GM23338 (cell line): ENCODE results near the gene CAPZA1. TPM values are rescaled to one million over a fixed set of nuclear protein-coding genes. Genes with fewer than 3 reads are reported as not detected.

Experiments used
- ATAC-seq: fragments of 200-7000 bp; cut with Tn5 transposase; 3 replicates; pipeline ENCODE4 v1.9.1; 2020
- DNase-seq: peaks from one replicate; pipeline ENCODE4 v3.0.0-alpha.2; 2015; ENCODE audit warnings: low spot score
- H2AFZ ChIP-seq: fragments of 200-600 bp; sonication (generic); 2 replicates; pipeline ENCODE4 v1.8.0; 2016; ENCODE audit warnings: antibody characterized with exemption, mild to moderate bottlenecking, moderate library complexity
- H3F3A ChIP-seq: fragments of 200-600 bp; sonication (generic); replicated peaks from 2 replicates; pipeline ENCODE4 v1.8.0; 2017; ENCODE audit warnings: antibody characterized with exemption, mixed run types, low read depth
- H3K27ac ChIP-seq: fragments of 200-600 bp; sonication (generic); 2 replicates; pipeline ENCODE4 v1.6.1; 2016; ENCODE audit warnings: low read depth
- H3K27me3 ChIP-seq: fragments of 200-600 bp; sonication (generic); 2 replicates; pipeline ENCODE4 v1.8.0; 2016; ENCODE audit warnings: mild to moderate bottlenecking, mixed run types, moderate library complexity; ENCODE audit not compliant: insufficient read depth
- H3K36me3 ChIP-seq: fragments of 200-600 bp; sonication (generic); 2 replicates; pipeline ENCODE4 v1.8.0; 2016; ENCODE audit warnings: mild to moderate bottlenecking; ENCODE audit not compliant: insufficient read depth
- H3K4me1 ChIP-seq: fragments of 200-600 bp; sonication (generic); 2 replicates; pipeline ENCODE4 v1.8.0; 2016; ENCODE audit warnings: mild to moderate bottlenecking, moderate library complexity; ENCODE audit not compliant: insufficient read depth
- H3K4me2 ChIP-seq: fragments of 200-600 bp; sonication (generic); 2 replicates; pipeline ENCODE4 v1.7.1; 2017; ENCODE audit warnings: mixed run types
- H3K4me3 ChIP-seq: fragments of 200-600 bp; sonication (generic); 2 replicates; pipeline ENCODE4 v1.6.1; 2016; ENCODE audit warnings: mixed run types
- H3K79me2 ChIP-seq: fragments of 200-600 bp; sonication (generic); replicated peaks from 2 replicates; pipeline ENCODE4 v1.8.0; 2017; ENCODE audit warnings: mild to moderate bottlenecking; ENCODE audit not compliant: insufficient read depth
- H3K9me2 ChIP-seq: fragments of 200-600 bp; sonication (generic); 2 replicates; pipeline ENCODE4 v1.8.0; 2017; ENCODE audit not compliant: insufficient read depth
- H4K20me1 ChIP-seq: fragments of 200-600 bp; sonication (generic); replicated peaks from 2 replicates; pipeline ENCODE4 v1.8.0; 2017; ENCODE audit warnings: mild to moderate bottlenecking; ENCODE audit not compliant: insufficient read depth
- H3K27ac Mint-ChIP-seq: 2 replicates; pipeline ENCODE4 v1.8.0; 2020; ENCODE audit warnings: inconsistent platforms, mild to moderate bottlenecking, moderate library complexity, mixed read lengths
- H3K27me3 Mint-ChIP-seq: 3 replicates; pipeline ENCODE4 v1.8.0; 2022; ENCODE audit warnings: low read depth, mild to moderate bottlenecking, moderate library complexity, mixed read lengths, inconsistent platforms; ENCODE audit not compliant: insufficient read depth, poor library complexity
- H3K36me3 Mint-ChIP-seq: 3 replicates; pipeline ENCODE4 v1.8.0; 2021; ENCODE audit warnings: low read depth, mild to moderate bottlenecking, inconsistent platforms, moderate library complexity, mixed read lengths
- H3K4me1 Mint-ChIP-seq: 3 replicates; pipeline ENCODE4 v1.8.0; 2020; ENCODE audit warnings: mild to moderate bottlenecking, inconsistent platforms, mixed read lengths
- H3K4me3 Mint-ChIP-seq: 3 replicates; pipeline ENCODE4 v1.8.0; 2021; ENCODE audit warnings: moderate library complexity, mild to moderate bottlenecking, inconsistent platforms, mixed read lengths
- H3K9me3 Mint-ChIP-seq: 3 replicates; pipeline ENCODE4 v1.8.0; 2020; ENCODE audit warnings: moderate library complexity, mild to moderate bottlenecking, inconsistent platforms, mixed read lengths
- CREB1 ChIP-seq: fragments of 250-450 bp; sonication (Bioruptor Pico); IDR thresholded peaks from 2 replicates; pipeline ENCODE4 v1.5.0; 2020; ENCODE audit warnings: low read depth, mild to moderate bottlenecking, moderate library complexity
- EZH2 ChIP-seq: fragments of 200-600 bp; sonication (generic); IDR thresholded peaks from one replicate; pipeline ENCODE4 v1.8.0; 2017; ENCODE audit warnings: antibody characterized with exemption, mild to moderate bottlenecking, low read depth; ENCODE audit not compliant: unreplicated experiment
- EZH2phosphoT487 ChIP-seq: fragments of 200-600 bp; sonication (generic); IDR thresholded peaks from one replicate; pipeline ENCODE4 v1.8.1; 2018; ENCODE audit warnings: antibody characterized with exemption; ENCODE audit not compliant: unreplicated experiment
- JUNB ChIP-seq: IDR thresholded peaks from one replicate; pipeline ENCODE4 v1.6.1; 2016; ENCODE audit warnings: antibody characterized with exemption; ENCODE audit not compliant: unreplicated experiment
- NANOG ChIP-seq: IDR thresholded peaks from 2 replicates; pipeline ENCODE4 v1.6.1; 2016; ENCODE audit warnings: antibody characterized with exemption, borderline replicate concordance
- POLR2AphosphoS5 ChIP-seq: IDR thresholded peaks from 2 replicates; pipeline ENCODE4 v1.6.1; 2016; ENCODE audit warnings: antibody characterized with exemption, low read depth
- REST ChIP-seq: IDR thresholded peaks from one replicate; pipeline ENCODE4 v1.6.1; 2018; ENCODE audit warnings: antibody characterized with exemption; ENCODE audit not compliant: unreplicated experiment
- STAT1 ChIP-seq: IDR thresholded peaks from one replicate; pipeline ENCODE4 v1.6.1; 2016; ENCODE audit warnings: antibody characterized with exemption; ENCODE audit not compliant: unreplicated experiment
- ZNF114 ChIP-seq: fragments of 250-450 bp; sonication (Bioruptor Pico); IDR thresholded peaks from 2 replicates; pipeline ENCODE4 v1.5.0; 2020; ENCODE audit warnings: mild to moderate bottlenecking, moderate library complexity
- ZNF331 ChIP-seq: fragments of 250-450 bp; sonication (Bioruptor Pico); IDR thresholded peaks from 2 replicates; pipeline ENCODE4 v1.5.0; 2020; ENCODE audit warnings: low read depth, mild to moderate bottlenecking, moderate library complexity
- polyA plus RNA-seq: library from polyadenylated mRNA; unstranded; fragments of >200 nt; fragmentation: Nextera tagmentation; extraction: Ambion mirVana; gene quantifications from 2 replicates; pipeline ENCODE4 v1.2.1, GENCODE V29; 2016
- total RNA-seq: library from RNA; depleted of rRNA; stranded (reverse); fragments of >200 nt; shearing (Covaris generic); gene quantifications from 2 replicates; pipeline ENCODE4 v1.2.3, GENCODE V29; 2014
- TF ChIP-seq, protein P1 (sequence below), 2 experiments: fragments of 200-600 bp in 1 of 2; sonication (generic) in 1 of 2; conservative IDR thresholded peaks; 2 replicates each; pipeline versions ENCODE4 v1.5.1 to v1.6.1; 2016 to 2017; ENCODE audit warnings: antibody characterized with exemption in 2 of 2, low read depth in 2 of 2, mild to moderate bottlenecking in 2 of 2, moderate library complexity in 1 of 2
- TF ChIP-seq, protein P2 (sequence below): IDR thresholded peaks from 2 replicates; pipeline ENCODE4 v1.6.1; 2016; ENCODE audit warnings: antibody characterized with exemption
- TF ChIP-seq, protein P3 (sequence below): fragments of 250-450 bp; sonication (Bioruptor Pico); IDR thresholded peaks from 2 replicates; pipeline ENCODE4 v1.5.0; 2020; ENCODE audit warnings: mild to moderate bottlenecking, moderate library complexity

CAPZA1 gene
- total and polyA plus RNA-seq, 2 experiments from 2014 or later = 147 to 182 TPM

GRCh38 chr1:112575154-112575804 lies 44.4 kb upstream of the CAPZA1 start:
- H3K4me3 ChIP-seq = no peak overlapping the region
- Mint-ChIP-seq H3K4me1 (no peaks in the 10 kb centered on the region), H3K9me3 (no peaks in the 10 kb centered on the region), H3K36me3 (peaks cover 31% of the 10 kb centered on the region), H3K27ac (no peak overlapping the region), H3K4me3 (no peak overlapping the region), H3K27me3 (no peaks in the 10 kb centered on the region)
- H3K79me2 ChIP-seq = no peaks in the 10 kb centered on the region
- no peak overlapping the region for H2AFZ ChIP-seq
- H3K27ac ChIP-seq = no peak overlapping the region
- no peaks in the 10 kb centered on the region for H3K9me2 ChIP-seq
- H3K4me2 ChIP-seq = no peak overlapping the region
- H3K36me3 ChIP-seq = no peaks in the 10 kb centered on the region
- ATAC-seq (no peak), DNase-seq (no peak)
- no peaks in the 10 kb centered on the region for H3F3A ChIP-seq
- H3K4me1 ChIP-seq = no peaks in the 10 kb centered on the region
- H3K27me3 ChIP-seq = no peaks in the 10 kb centered on the region
- TF ChIP-seq STAT1 (no peak), ZNF331 (no peak), EZH2phosphoT487 (no peak), NANOG (no peak), REST (no peak), POLR2AphosphoS5 (no peak), ZNF114 (CRISPR knock-in tag) (no peak), EZH2 (no peak), JUNB (no peak), CREB1 (no peak)
- TF ChIP-seq, protein P1, sequence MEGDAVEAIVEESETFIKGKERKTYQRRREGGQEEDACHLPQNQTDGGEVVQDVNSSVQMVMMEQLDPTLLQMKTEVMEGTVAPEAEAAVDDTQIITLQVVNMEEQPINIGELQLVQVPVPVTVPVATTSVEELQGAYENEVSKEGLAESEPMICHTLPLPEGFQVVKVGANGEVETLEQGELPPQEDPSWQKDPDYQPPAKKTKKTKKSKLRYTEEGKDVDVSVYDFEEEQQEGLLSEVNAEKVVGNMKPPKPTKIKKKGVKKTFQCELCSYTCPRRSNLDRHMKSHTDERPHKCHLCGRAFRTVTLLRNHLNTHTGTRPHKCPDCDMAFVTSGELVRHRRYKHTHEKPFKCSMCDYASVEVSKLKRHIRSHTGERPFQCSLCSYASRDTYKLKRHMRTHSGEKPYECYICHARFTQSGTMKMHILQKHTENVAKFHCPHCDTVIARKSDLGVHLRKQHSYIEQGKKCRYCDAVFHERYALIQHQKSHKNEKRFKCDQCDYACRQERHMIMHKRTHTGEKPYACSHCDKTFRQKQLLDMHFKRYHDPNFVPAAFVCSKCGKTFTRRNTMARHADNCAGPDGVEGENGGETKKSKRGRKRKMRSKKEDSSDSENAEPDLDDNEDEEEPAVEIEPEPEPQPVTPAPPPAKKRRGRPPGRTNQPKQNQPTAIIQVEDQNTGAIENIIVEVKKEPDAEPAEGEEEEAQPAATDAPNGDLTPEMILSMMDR (conservative IDR thresholded peaks at IDR 0.05; ENCODE audit: low read depth in 2 of 2) = no peak
- TF ChIP-seq, protein P2, sequence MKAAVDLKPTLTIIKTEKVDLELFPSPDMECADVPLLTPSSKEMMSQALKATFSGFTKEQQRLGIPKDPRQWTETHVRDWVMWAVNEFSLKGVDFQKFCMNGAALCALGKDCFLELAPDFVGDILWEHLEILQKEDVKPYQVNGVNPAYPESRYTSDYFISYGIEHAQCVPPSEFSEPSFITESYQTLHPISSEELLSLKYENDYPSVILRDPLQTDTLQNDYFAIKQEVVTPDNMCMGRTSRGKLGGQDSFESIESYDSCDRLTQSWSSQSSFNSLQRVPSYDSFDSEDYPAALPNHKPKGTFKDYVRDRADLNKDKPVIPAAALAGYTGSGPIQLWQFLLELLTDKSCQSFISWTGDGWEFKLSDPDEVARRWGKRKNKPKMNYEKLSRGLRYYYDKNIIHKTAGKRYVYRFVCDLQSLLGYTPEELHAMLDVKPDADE = no peak
- TF ChIP-seq, protein P3, sequence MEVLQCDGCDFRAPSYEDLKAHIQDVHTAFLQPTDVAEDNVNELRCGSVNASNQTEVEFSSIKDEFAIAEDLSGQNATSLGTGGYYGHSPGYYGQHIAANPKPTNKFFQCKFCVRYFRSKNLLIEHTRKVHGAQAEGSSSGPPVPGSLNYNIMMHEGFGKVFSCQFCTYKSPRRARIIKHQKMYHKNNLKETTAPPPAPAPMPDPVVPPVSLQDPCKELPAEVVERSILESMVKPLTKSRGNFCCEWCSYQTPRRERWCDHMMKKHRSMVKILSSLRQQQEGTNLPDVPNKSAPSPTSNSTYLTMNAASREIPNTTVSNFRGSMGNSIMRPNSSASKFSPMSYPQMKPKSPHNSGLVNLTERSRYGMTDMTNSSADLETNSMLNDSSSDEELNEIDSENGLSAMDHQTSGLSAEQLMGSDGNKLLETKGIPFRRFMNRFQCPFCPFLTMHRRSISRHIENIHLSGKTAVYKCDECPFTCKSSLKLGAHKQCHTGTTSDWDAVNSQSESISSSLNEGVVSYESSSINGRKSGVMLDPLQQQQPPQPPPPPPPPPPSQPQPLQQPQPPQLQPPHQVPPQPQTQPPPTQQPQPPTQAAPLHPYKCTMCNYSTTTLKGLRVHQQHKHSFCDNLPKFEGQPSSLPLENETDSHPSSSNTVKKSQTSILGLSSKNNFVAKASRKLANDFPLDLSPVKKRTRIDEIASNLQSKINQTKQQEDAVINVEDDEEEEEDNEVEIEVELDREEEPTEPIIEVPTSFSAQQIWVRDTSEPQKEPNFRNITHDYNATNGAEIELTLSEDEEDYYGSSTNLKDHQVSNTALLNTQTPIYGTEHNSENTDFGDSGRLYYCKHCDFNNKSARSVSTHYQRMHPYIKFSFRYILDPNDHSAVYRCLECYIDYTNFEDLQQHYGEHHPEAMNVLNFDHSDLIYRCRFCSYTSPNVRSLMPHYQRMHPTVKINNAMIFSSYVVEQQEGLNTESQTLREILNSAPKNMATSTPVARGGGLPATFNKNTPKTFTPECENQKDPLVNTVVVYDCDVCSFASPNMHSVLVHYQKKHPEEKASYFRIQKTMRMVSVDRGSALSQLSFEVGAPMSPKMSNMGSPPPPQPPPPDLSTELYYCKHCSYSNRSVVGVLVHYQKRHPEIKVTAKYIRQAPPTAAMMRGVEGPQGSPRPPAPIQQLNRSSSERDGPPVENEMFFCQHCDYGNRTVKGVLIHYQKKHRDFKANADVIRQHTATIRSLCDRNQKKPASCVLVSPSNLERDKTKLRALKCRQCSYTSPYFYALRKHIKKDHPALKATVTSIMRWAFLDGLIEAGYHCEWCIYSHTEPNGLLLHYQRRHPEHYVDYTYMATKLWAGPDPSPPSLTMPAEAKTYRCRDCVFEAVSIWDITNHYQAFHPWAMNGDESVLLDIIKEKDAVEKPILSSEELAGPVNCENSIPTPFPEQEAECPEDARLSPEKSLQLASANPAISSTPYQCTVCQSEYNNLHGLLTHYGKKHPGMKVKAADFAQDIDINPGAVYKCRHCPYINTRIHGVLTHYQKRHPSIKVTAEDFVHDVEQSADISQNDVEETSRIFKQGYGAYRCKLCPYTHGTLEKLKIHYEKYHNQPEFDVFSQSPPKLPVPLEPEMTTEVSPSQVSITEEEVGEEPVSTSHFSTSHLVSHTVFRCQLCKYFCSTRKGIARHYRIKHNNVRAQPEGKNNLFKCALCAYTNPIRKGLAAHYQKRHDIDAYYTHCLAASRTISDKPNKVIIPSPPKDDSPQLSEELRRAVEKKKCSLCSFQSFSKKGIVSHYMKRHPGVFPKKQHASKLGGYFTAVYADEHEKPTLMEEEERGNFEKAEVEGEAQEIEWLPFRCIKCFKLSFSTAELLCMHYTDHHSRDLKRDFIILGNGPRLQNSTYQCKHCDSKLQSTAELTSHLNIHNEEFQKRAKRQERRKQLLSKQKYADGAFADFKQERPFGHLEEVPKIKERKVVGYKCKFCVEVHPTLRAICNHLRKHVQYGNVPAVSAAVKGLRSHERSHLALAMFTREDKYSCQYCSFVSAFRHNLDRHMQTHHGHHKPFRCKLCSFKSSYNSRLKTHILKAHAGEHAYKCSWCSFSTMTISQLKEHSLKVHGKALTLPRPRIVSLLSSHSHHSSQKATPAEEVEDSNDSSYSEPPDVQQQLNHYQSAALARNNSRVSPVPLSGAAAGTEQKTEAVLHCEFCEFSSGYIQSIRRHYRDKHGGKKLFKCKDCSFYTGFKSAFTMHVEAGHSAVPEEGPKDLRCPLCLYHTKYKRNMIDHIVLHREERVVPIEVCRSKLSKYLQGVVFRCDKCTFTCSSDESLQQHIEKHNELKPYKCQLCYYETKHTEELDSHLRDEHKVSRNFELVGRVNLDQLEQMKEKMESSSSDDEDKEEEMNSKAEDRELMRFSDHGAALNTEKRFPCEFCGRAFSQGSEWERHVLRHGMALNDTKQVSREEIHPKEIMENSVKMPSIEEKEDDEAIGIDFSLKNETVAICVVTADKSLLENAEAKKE = no peak
- H4K20me1 ChIP-seq = 0 out of 2 replicates have a peak, but pooled peaks cover 5% of the 10 kb centered on the region
